HG02852 (cell line): ENCODE results near the gene XDH.

Source experiments
- ATAC-seq: cut with Tn5 transposase; IDR thresholded peaks from one replicate; pipeline ENCODE4 v1.9.1; 2021; ENCODE audit warnings: mild to moderate bottlenecking, moderate library complexity; ENCODE audit not compliant: unreplicated experiment

The XDH gene

DNA sequence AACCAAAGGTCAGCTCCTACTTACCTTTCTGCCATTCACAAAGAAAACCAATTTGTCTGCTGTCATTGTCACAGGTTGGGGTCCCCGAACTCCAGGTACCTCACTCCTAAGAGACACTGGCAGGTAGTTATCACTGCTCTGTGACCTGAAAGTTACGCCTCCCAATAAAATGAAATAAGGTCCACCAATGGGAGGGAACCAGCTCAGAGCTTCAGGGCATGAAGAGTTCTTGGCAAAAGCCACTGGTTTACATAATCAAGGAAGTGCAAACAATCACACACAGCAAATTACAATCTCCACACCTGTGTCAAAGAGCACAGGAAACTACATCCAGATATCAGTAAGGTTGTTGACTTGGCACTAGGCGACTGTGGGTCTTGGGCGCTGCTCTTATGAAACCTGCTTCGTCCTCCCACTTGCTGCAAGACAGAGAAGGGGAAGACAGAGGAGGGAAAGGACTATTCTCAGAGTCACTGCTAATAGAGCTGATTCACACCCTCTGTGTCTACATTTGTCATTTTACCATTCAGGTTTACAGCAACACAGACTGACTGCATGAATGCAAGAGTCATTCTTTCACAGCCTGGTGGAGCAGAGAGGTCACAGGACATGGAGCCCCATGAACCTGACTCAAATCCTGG, at the start of gene XDH:
Gene XDH (minus strand): TSS at position 142 of the 641 bp plus-strand sequence. CDS start 76 bp downstream, at position 66.
- no peak for ATAC-seq

DNA sequence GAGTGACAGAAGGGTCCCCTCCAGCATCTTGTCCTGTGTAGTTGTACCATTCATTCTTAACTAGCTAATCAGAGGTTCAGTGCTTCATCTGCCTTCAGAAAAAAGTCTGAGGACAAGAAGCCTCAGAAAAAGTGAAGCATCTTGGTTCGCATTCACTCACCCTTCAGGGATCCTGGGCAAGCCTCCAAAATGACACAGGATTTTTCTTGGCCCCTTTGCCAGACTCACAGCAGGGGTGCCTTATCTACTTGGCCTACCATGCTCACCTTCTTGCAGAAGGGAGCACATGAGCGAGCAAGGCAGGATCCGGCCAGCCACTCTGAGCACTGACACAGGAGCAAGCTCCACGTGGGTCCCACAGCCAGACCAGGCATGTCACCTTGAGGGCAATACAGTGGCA, 43.1 kb upstream of the XDH start:
- ATAC-seq: no peak

DNA sequence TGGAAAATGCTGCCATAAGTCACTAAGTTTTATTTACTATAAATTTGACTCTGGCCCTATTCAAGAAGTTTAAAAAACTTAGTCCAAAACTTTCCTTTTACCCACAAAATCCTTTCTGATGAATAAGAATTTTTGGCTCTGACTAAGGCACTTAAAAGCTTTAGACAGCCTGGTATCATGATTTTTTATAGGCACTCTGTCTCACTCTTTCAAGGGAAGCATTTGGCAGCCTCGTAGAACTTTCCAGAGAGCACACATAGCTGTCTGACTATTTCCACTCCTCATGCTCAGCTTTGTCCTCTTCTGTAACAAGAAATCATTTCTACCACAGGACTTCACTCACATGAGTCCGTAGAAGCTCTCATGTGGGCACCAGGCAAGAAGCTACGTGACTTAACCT, 32.3 kb upstream of the XDH start:
- ATAC-seq: no peak

DNA sequence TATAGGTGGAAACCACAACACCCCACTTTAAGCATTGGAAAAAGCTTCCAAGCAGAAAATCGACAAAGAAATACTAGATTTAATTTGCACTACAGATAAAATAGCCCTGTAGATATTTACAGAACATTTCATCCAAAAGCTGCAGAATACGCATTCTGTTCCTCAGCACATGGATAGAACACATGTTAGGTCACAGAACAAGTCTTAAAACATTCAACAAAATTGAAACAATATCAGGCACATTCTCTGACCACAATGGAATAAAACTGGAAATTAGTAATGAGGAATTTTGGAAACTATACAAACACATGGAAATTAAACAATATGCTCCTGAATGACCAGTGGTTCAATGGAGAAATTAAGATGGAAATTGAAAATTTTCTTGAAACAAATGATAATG, 27.8 kb upstream of the XDH start:
- ATAC-seq: no peak

DNA sequence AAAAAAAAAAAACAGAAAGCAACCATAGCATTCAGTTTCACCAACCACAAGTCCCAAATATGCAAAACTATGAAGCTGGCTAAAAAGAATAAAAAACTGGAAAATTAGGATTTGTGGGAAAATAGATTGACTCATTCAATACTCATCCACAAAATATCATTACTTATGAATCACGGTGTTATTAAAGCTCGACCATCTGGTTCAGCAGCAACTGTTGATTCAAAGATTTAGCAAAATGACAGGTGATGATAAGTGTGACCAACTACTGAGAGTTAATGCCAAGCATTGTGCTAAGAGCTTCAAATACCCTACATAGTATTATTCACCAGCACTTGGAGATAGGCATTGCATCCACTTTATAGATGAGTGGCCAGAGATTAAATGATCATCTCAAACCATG, 26.2 kb upstream of the XDH start:
- no peak for ATAC-seq

DNA sequence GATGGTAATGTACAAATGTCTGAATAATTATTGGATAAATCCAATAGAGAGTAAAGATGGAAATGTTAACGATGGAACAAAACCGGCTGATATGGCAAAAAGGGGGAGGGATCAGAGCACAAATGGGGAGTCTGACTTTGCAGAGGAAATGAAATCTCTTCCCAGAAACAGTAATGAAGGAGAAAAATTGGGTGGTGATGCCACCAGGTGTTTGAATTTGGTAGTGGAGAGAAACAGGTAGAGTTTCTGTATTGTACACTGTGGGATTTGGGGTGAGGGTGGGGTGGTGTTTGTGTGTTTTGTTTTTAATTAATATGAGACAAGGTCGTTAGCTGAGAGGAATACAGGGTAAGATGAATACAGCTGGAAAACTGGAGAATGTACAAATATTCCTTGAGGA, 20.4 kb upstream of the XDH start:
- ATAC-seq: no peak

DNA sequence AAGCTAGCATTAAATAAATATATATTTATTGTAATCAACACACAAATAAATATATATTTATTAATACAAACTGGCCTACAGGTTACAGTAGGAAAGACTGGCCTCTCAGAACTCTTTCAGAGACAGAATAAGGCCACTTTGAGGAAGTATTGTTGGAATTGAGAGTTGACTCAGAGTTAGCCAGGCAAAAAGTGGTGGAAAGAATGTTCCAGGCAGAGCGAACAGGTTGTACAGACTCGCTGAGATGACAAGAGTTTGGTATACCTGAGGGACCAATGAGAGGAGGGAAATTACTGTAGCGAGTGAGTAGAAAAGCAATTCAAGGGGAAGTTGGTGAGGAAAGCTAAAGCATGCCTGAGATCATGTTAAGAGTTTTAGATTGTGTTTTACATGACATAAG, 19.0 kb upstream of the XDH start:
- ATAC-seq: no peak

DNA sequence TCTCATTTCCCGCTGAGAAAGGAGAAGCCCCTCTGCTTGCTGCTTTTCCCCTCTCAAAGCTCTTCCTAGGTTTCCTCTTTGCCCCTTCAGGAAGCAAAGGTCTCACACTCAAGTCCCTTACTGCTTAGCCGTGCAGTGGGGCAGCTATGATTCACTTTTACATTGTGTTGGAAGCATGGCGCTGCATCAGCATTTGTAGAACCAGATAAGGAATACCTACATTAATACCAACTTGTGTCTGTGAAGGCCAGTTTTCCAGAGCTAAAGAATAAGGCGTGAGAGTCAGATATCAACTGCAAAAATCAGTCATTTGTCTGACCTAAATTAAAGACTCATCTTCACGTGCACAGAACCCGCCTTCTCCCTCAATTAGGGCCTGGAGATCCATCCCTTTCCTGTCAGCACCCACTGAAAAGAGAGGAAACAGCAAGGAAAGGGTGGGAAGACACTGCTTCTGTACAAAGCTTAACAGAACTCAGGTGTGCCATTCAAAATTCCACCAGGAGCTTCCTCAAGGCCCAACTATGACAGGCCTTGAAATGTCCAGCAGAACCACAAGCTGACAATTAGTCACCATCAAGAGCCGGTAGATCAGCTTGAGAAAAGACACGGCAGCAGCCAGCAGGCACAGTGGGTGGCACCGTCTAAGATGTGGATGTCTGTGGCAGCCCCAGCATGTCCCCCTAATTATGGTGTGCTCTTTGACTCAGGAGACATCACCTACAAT, 16.1 kb upstream of the XDH start:
- no peak for ATAC-seq

DNA sequence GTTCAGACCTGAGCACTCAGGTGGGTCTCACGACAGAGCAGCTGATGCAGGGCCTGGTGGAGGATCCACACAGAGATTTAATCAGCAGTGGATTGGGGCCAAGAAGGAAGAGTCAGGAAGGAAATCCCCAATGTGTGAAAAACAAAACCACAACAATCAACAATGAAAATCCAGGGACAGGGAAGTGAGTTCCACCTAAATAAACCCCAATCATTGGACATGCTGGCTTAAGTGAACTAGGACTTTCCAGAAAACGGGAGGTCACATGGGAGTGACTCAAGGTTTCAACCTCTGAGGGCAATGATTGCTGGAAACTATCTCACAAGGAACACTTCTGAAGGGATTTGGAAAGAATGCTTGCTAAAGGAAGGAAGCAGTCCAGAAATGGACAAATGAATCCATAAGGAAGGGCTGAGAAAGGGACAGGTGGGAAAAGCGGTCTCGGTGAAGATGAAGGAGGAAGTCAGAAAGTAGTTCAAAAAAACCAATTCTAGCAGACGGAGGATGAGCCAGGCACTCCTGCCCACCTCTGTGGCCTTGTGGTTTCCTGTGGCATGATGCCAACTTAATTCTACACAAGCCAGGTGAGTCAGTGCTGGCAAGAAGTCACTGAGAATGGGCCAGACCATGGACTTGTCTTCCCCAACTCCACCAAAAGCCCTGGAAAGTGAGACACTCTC, 15.4 kb upstream of the XDH start:
- no peak for ATAC-seq

DNA sequence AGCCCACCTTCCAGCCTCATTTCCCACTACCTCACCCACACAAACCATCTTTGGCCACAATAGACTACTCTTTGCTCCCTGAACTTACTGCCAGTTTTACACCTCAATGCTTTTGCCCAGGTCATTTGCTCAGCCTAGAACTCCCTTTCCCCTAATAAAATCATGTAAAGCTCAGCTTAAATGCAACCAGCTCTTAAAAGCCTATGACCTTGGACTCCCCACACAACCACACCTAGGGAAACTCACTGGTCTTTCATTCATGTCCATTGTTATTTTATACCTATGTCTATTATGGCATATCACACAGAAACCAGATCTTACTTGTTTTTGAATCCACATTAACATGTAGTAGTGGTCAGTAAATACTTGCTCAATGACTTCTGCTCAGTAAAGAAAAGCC, 14.5 kb upstream of the XDH start:
- ATAC-seq: no peak

DNA sequence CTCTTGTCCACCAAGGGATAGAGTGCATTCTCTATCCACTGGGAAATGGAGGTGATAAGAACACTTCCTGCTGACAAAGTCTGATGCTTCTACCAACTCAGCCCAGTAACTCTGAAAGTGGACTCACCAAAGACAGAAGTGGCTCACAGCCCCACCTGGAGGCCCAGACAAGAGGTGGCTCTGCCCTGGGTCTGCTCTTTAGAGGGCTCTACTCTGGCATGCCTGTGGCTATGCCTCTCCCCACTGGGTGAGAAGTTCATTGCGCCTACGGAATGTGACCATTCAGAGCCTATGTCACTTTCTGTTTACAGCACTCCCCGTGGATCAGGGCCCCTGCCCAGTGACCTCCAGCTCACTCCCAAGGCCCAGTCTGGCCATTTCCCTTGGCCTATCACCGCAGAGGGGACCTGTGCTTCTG, 13.5 kb upstream of the XDH start:
- no peak for ATAC-seq

DNA sequence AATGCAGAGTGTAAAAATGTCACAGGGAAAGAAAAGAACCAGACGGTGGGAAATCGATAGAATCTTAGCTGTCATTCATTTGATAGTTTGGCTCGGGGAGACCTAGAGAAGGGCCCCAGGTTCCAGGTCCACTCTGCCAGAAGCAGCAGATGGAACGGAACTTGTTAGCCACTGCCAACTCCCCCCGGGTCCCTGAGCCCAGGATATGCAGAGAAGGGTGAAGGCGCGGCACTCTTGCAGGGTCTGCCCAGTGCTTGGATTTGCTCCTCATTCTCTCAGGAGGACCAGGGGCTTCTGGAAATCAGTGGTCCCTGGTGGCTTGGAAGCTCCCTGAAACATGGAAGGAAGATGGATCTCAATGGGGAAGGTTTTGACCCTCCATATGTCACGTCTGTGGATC, 11.6 kb upstream of the XDH start:
- no peak for ATAC-seq

DNA sequence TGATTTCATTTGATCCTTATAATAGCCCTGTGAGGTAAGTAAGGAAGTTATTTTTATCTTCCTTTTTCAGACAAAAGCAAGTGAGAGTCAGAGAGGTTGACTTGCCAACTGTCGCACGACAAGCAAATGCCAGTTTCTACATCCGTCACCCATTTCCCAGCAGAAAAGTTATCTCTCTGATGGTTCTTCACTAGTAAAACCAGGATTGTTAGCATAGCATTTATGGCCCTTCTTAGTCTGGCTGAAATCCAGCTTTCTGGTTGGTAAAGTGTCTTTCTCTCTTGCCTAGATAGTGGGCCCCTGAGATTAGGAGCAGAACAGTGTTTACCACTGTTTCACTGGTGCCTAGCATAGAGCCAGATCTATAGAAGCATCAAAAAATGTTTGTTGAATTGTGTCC, 7.1 kb upstream of the XDH start:
- ATAC-seq: no peak

DNA sequence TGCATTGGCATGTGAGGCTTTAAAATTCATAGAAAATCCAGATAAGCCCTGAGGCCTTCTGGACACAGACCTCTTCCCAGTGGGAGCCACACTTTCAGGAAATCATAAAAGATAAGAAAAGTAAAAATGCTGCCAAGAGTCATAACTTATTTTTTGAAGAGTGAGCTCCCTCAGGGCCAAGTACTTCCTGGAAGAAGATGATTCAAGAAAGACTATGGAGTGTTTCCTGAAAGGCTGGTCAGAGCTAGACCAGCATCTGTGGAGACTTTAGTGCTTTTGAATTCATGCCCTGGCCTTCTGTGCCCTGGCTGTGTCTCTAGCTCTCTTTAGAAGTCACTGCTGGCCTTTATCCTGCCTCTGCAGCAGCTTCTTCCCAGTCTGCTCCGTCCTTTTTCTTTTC, 6.4 kb upstream of the XDH start:
- ATAC-seq: no peak

DNA sequence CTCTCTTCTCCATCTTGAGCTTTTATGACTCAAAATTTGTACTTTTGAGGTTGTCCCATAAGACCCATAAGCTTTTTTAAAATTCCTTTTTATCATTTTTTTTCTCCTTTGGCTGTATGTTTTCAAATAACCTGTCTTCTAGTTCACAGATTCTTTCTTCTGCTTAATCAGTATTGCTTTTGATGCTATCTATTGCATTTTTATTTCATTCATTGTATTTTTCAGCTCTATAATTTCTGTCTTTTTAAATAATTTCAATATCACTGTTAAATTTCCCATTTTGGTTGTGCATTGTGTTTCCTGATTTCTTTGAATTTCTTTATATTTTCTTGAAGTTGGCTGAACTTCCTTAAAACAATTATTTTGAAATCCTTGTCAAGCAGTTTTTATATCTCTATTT, 4.8 kb upstream of the XDH start:
- ATAC-seq: no peak

DNA sequence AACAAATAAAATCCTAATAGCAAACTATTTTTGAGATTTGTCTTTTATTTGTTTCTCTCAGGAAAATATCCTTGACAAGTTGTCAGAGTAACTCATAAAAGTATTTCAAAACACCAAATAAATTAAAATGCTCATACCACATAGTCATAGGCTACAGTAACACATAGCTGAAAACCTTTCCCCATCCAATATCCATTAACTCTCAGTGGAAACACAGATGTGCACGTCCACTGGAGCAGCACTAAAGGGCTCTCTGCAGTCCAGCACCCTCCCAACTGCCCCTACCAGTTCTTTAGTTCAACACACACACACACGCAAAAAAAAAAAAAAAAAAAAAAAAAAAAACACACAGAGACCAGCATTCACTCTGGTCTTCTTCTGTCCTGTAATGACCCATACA, 879 bp upstream of the XDH start:
- ATAC-seq: no peak

DNA sequence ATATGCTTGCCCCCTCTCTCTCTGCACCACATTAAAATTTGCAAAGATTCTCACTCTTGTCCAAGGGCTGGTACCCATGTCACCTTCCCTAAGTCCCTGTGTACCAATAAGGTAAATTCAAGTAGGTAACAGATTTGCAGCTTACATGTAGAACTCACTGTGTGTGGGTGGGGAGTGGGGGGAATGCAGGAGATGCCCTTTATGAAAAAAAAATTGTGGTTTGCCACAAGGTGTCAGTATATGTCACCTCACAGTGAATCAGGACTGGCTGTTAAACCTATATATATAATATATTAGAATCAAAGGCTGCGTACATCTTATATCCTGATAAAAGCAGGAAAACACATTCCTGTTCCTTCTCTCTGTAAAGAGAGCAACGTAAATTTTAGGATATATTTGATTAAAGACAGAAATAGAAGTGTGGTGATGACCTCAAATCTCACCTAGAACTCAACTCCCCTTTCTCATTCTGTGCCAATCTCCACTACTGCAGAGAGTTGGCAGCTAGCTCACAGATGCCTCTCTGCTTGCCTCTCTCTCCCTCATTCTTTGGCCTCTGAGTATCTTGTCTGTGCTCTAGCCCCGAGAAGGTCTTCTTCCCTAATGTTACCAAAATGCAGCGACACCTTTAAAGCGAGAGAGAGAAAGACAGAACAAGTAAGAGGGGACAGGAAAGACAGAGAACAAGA, 536 bp downstream of the XDH start:
- ATAC-seq: no peak

DNA sequence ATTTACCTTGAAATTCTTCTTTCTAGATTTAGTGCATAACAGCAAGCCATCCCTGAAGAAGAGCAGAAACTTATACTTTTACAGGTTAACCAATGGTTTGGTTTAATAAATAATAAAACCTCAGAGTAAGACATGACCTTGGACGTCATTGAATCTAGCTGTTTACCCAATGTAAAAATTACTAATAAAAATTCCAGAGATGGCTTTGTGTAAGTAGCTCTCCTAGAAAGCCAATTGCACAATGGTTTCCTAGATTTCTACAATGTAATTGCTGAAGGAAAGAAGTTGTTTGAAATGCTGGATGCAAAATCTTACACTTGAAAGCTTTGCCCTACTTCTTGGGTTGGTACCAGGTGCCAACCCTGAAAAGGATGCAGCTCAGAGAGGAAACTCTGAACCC, 1.5 kb downstream of the XDH start:
- no peak for ATAC-seq

DNA sequence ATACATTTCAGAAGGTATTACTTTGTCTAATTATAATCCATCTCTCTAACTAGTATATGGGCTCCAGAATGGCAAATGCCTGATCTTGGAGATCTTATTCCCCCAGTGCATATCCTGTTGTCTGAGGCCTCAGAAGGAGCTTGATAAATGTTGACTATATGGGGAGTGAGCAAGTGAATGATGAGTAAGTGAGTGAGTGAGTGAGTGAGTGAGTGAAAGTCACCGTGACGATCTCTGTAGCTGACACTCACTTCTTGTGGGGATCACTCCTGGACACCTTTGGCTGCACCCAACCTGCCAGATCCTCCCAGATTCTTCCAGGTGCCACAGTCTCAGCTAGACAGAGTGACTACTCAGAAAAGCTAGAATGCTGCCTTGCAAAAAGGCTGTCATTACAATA, 2.8 kb downstream of the XDH start:
- no peak for ATAC-seq

DNA sequence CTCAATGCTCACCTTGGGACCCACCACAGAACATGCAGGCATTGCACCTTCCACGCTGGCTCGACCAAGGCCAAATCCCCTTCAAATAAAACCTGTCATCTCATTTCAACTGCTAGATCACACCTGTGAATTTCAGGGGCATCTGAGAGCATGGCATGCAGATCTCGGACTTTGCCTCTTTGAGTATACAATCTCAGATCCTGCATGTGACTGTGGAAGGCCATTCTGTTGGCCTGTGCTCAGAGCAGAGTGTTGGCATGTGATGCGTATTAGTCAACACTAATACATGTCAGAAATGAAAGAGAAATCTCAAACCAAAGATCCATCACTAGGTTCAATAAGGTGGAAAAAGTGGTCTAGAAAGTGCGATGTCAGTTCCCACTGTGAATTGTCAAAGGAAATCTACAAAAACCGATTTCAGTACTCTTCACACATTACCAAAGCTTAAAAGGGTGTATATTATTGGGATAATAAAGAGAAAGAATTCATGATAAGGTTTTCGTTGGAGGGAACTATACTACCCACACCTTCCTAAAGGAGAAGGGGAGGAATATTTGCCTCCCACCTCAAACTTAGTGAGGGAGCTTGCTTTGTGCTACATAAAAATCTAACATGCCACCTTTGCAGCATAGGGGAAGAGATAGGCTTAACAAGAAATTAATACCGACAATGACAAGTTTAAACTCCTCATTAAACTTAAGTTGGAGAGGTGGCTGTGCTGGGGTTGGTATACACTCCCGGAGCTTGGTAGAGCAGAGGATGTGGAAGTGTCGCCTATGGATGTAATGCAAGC, 7.8 kb downstream of the XDH start:
- no peak for ATAC-seq

DNA sequence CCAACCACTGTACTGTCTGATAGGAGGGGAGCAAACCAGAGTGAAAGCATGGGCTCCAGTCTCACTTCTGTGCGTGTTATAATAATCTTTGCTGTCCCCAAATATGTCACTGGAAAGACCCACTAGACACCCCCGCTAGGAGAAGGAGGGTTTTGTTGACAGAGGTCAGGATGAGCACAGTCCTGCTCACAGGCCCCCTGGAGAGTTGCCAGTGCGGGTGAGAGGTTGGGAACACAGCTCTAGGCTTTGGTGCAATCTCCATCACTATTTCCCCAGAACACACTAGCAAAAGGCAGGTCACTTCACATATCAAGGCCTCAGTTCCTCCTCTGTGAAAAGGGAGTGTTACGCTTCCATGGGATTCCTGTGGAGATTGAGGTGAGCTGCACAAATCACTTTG, 9.7 kb downstream of the XDH start:
- ATAC-seq: no peak
